ENCODE measurements around the gene WNT3. TPM values are rescaled to one million over a fixed set of nuclear protein-coding genes. Genes with fewer than 3 reads are reported as not detected.

The WNT3 gene
- total RNA-seq, 1 experiment from 2014 or later, result 5.5 TPM

DNA sequence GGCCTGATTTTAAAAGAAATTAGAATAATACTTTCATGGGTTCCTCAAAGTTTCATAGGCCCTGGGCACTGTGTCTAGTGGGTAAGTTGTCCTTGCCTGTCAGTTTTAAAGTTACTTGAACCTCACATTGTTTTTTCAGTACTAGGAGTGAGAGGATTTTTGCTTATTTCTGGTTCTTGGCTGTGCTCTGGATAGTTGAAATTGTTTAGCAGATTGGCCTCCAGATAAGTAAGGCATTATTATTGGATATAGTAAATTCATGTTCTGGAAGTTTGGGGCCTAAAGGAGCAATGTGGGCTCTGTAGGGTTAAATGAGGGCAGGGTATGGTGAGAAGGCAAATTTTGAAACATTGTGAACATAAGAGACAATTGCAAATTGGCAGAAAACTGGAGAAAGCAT is 78.5 kb downstream of the WNT3 start:
- no peak overlapping the region for H3K27ac ChIP-seq (ENCODE audit: low read depth, low read length)
- CTCF ChIA-PET, result no interaction called here
- H3K9me2 ChIP-seq (ENCODE audit: insufficient read depth), result no peaks in the 10 kb centered on the region
- intact Hi-C loops (cut with micrococcal nuclease), result no loop called here
- H3K36me3 ChIP-seq (ENCODE audit: control insufficient read depth in 1 of 2, insufficient read depth in 2 of 2, low read length in 2 of 2), result no peaks in the 10 kb centered on the region
- TF ChIP-seq EZH2phosphoT487 (IDR thresholded peaks at IDR 0.05; ENCODE audit: borderline replicate concordance), result no peak
- TF ChIP-seq EGR1 (IDR thresholded peaks at IDR 0.05; ENCODE audit: low read depth), result no peak
- TF ChIP-seq, protein P1, sequence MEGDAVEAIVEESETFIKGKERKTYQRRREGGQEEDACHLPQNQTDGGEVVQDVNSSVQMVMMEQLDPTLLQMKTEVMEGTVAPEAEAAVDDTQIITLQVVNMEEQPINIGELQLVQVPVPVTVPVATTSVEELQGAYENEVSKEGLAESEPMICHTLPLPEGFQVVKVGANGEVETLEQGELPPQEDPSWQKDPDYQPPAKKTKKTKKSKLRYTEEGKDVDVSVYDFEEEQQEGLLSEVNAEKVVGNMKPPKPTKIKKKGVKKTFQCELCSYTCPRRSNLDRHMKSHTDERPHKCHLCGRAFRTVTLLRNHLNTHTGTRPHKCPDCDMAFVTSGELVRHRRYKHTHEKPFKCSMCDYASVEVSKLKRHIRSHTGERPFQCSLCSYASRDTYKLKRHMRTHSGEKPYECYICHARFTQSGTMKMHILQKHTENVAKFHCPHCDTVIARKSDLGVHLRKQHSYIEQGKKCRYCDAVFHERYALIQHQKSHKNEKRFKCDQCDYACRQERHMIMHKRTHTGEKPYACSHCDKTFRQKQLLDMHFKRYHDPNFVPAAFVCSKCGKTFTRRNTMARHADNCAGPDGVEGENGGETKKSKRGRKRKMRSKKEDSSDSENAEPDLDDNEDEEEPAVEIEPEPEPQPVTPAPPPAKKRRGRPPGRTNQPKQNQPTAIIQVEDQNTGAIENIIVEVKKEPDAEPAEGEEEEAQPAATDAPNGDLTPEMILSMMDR (IDR thresholded peaks at IDR 0.05 in 2 of 3, conservative IDR thresholded peaks at IDR 0.05 in 1 of 3; ENCODE audit: borderline replicate concordance in 1 of 3, insufficient read depth in 1 of 3, low read depth in 2 of 3, low read length in 2 of 3), result no peak
- TF ChIP-seq, protein P2, sequence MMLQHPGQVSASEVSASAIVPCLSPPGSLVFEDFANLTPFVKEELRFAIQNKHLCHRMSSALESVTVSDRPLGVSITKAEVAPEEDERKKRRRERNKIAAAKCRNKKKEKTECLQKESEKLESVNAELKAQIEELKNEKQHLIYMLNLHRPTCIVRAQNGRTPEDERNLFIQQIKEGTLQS (IDR thresholded peaks at IDR 0.05), result no peak
- TF ChIP-seq MAX (IDR thresholded peaks at IDR 0.05), result no peak
- TF ChIP-seq ZFX (IDR thresholded peaks at IDR 0.05), result no peak
- TF ChIP-seq EZH2 (IDR thresholded peaks at IDR 0.05), result no peak
- no peak for TF ChIP-seq YY1 (IDR thresholded peaks at IDR 0.05; ENCODE audit: extremely low read depth, insufficient replicate concordance, low read depth, low read length)
- no peak for TF ChIP-seq POLR2A (IDR thresholded peaks at IDR 0.05; ENCODE audit: borderline replicate concordance, extremely low read depth, insufficient read depth, insufficient read length)
- TF ChIP-seq ZNF274 (IDR thresholded peaks at IDR 0.05; ENCODE audit: low read depth, low read length), result no peak
- no peak for TF ChIP-seq REST (IDR thresholded peaks at IDR 0.05; ENCODE audit: low read depth)
- TF ChIP-seq RAD21 (IDR thresholded peaks at IDR 0.05; ENCODE audit: low read depth), result no peak
- no peak for TF ChIP-seq ELF1 (IDR thresholded peaks at IDR 0.05; ENCODE audit: borderline replicate concordance, low read depth)
- H3K79me2 ChIP-seq (ENCODE audit: insufficient read depth, low read length), result no peaks in the 10 kb centered on the region
- no peaks in the 10 kb centered on the region for H3K9me3 ChIP-seq (ENCODE audit: control insufficient read depth in 1 of 2, insufficient read depth in 1 of 2, low read depth in 1 of 2, low read length in 2 of 2)
- BruUV-seq (replicated peaks), result no TSS peak
- POLR2A ChIA-PET, result no interaction called here
- no peak overlapping the region for H2AFZ ChIP-seq (ENCODE audit: low read depth, low read length, poor library complexity, severe bottlenecking)
- peaks cover 11 to 17% of the 10 kb centered on the region in 2 experiments for H3K4me1 ChIP-seq (ENCODE audit: control insufficient read depth in 1 of 2, insufficient read depth in 2 of 2, low read length in 2 of 2)
- H3K27me3 ChIP-seq (ENCODE audit: insufficient read depth, low read length), result no peaks in the 10 kb centered on the region
- no peak overlapping the region for H3K4me3 ChIP-seq (replicated peaks in 1 of 2; ENCODE audit: low read depth in 1 of 2, low read length in 2 of 2)
- H3K4me2 ChIP-seq (ENCODE audit: low read length), result no peak overlapping the region
- RAD21 ChIA-PET (ENCODE audit: low non-redundant PET in 1 of 2, low total read pairs in 2 of 2, uncharacterized antibody in 2 of 2, unreplicated experiment in 2 of 2), result no interaction called here
- no peak for ATAC-seq
- H3K9ac ChIP-seq (ENCODE audit: low read length), result no peak overlapping the region
- no peak for DNase-seq (ENCODE audit: low read depth, low spot score)
- H4K20me1 ChIP-seq (ENCODE audit: insufficient read depth), result no peaks in the 10 kb centered on the region

Data from HCT116 (cell line).